Measurements from ENCODE around the gene PABPC1L. TPM values are rescaled to one million over a fixed set of nuclear protein-coding genes. Genes with fewer than 3 reads are reported as not detected.
A peak's percentile ranks its signal among the peaks of the same experiment; 100 is the strongest.
"Not testable (repeated sequence)": the region's sequence is repeated elsewhere in the genome, so short reads cannot be mapped to it uniquely, and the experiment has no call there.

The PABPC1L gene
- total RNA-seq = 10 to 100 TPM in 2 of 4 donors, 1 to 10 TPM in 2; 5.1 to 17.1 (median 10.3) TPM

DNA sequence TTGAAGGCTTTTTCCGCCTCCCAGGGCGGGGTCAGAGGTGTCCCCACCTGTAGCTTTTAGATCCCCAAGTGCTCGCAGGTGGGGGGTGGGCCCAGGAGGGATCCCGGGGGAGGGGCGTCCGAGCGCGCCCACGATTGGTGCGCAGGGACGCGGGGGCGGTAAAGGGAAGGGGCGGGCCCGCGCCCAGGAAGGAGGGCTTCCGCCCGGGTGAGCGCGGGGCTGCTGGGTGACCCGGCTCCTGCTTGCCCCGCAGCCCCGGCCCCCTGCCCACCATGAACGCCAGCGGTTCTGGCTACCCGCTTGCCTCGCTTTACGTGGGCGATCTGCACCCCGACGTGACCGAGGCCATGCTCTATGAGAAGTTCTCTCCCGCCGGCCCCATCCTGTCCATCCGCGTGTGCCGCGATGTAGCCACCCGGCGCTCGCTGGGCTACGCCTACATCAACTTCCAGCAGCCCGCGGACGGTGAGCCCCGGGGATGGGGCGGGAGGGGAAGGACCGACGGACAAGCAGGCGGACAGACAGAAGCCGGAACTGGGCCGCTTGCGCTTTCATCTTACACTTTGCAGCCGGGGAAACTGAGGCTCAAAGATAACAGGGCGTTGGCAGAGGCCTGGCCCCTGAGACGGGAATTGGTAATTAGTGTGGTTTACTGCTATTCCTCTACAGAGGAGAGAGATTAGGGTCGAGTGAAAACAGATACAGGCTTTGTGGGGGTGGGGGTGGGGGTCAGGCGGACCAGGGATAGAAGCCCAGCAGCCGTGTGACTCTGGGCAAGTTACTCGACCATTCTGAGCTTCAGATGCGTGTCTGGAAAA lies at the start of gene PABPC1L:
TSS of gene PABPC1L (plus strand) at position 189 of the 818 bp plus-strand sequence. CDS start at position 273, 84 bp downstream.
- peak; percentile 89 for ATAC-seq (ENCODE audit: low FRiP score)
- TF ChIP-seq, protein P1, sequence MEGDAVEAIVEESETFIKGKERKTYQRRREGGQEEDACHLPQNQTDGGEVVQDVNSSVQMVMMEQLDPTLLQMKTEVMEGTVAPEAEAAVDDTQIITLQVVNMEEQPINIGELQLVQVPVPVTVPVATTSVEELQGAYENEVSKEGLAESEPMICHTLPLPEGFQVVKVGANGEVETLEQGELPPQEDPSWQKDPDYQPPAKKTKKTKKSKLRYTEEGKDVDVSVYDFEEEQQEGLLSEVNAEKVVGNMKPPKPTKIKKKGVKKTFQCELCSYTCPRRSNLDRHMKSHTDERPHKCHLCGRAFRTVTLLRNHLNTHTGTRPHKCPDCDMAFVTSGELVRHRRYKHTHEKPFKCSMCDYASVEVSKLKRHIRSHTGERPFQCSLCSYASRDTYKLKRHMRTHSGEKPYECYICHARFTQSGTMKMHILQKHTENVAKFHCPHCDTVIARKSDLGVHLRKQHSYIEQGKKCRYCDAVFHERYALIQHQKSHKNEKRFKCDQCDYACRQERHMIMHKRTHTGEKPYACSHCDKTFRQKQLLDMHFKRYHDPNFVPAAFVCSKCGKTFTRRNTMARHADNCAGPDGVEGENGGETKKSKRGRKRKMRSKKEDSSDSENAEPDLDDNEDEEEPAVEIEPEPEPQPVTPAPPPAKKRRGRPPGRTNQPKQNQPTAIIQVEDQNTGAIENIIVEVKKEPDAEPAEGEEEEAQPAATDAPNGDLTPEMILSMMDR (IDR thresholded peaks at IDR 0.05) = no peak
- DNase-seq (ENCODE audit: low spot score) = peak; percentile 27

DNA sequence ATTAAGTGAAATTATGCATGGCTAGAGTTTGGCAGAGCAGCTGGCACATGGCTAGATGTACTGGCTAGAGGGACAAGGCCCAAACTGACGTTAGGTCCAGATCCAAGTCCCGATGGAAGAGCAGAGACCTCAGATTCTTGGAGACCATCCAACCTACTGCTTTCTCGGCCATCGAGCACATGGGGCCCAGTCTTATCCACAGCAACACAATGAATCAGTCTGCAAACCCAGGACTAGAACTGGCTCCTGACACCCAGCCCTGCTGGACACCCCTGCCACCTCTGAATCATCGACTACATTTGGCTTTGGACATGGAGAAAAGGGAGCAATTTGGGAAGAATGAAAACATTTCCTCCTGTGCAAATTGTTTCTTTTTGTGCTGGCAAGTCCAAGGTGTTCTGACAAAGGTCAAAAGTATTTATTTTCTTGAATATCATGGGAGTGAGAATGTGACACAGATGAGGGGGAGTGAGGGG lies 48.3 kb upstream of the PABPC1L start:
- no peak for DNase-seq (ENCODE audit: low spot score)
- peak; percentile 61 for ATAC-seq (ENCODE audit: low FRiP score)
- TF ChIP-seq, protein P1 (IDR thresholded peaks at IDR 0.05) = no peak

DNA sequence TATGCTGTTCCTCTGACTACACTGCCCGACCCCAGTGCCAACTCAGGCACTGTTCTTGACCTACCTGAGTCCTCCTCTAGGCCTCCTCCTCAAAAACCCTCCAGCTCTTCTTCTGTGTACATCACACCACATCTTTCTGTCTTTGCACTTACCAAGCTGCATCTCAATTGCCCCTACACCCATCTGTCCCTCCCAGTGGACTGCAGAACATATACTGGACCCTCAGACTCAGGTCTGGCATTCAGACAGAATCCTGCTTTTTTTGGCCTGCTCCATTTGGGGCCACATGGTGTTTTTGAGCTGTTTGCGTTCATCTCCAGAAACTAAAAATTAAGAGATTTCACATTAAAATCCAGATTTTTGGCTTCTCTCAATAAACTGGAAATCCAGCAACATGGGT lies 47.6 kb upstream of the PABPC1L start:
- TF ChIP-seq, protein P1 (IDR thresholded peaks at IDR 0.05) = no peak
- DNase-seq (ENCODE audit: low spot score) (no peak), ATAC-seq (ENCODE audit: low FRiP score) (no peak)

DNA sequence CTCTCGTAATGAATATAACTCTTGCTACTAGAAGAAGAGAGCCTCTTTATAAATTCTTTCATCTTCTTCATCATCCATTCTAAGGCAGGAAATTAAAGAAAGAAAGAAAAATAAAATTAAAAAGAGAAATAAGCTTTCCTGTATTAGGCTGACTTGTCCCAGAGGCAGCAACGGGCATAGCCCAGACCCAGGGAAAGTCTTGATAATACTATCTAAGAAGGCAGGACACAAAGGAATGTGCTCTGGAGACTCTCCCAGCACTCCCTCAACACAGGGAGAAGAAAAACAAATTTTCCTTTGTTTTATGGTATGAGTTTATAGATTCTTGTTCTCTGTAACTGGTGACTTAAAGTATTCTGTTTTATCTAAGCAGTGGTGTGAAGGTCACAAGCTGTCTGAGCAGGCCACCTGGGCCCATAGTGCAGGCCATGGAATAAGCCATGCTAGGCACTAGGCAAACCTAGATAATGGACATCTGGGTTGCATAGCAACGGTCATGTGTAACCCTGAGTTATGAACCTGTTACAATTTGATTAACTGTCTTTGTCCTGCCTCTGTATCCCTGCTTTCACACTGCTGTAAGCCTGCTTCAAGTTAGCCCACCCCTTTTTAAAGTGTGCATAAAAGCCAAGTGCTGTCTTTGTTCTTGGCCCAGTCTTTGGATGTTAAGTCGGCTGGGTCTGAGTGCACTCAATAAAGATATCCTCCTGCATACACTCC lies 46.3 kb upstream of the PABPC1L start:
- not testable (repeated sequence) for ATAC-seq (ENCODE audit: low FRiP score); DNase-seq (ENCODE audit: low spot score)

DNA sequence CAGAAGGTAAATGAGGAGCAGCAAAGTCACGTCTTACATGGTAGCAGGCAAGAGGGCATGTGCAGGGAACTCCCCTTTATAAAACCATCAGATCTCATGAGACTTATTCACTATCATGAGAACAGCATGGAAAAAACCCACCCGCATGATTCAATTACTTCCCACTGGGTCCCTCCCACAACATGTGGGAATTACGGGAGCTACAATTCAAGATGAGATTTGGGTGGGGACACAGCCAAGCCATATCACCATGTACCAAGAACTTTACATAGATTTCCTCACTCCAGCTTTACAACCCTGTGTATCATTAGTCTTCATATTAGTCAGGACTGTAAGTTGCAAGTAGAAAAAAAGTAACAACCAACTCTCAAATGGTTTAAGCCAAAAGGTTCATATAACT lies 45.4 kb upstream of the PABPC1L start:
- not testable (repeated sequence) for DNase-seq (ENCODE audit: low spot score); ATAC-seq (ENCODE audit: low FRiP score)

DNA sequence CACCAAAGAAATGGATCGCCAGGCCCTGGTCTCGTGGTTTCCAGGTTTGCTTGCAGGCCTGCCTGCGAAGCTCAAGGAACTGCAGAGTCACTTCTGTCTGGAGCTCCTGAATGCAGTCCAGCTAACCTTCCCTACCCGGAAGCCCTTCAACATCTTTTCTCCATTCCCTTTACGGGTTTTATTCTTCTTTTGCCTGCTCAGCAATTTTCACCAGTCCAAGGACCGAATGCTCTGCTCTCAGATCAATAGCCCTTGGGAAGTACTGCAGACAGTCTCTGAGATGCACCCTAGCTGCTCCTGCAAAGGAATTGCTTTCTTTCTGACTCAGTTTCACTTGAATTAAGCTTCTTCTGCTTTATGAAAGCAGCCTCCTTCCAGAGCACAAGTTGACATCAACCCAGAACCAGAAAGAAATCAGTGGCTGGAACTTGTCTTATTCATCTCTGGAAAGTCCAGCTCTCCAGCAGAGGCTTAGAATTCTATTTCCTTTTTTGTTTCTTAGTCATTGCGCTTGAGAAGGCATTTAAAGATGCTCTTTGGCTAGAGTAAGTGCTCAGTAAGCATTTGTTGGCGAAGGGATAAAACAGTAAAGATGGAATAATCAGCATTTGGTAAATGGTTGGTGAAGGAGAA lies 43.0 kb upstream of the PABPC1L start:
- TF ChIP-seq, protein P1 (IDR thresholded peaks at IDR 0.05) = no peak
- ATAC-seq (ENCODE audit: low FRiP score) = no peak
- DNase-seq (ENCODE audit: low spot score) = no peak

DNA sequence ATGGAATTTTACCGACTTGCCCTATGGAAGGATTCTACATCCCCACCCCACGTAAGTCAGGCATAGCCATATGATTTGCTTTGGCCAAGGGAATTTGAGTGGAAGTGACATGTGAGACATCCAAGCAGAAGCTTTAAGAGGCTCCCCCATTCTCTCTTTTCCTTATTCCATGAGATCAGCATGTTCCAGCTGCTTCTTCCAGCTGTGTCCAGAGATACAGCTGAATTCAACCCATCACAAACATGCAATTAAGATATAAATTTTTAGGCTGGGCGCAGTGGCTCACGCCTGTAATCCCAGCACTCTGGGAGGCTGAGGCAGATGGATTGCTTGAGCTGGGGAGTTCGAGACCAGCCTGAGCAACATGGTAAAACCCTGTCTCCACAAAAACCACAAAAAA lies 40.4 kb upstream of the PABPC1L start:
- ATAC-seq (ENCODE audit: low FRiP score) = no peak
- TF ChIP-seq, protein P1 (IDR thresholded peaks at IDR 0.05) = no peak
- no peak for DNase-seq (ENCODE audit: low spot score)

DNA sequence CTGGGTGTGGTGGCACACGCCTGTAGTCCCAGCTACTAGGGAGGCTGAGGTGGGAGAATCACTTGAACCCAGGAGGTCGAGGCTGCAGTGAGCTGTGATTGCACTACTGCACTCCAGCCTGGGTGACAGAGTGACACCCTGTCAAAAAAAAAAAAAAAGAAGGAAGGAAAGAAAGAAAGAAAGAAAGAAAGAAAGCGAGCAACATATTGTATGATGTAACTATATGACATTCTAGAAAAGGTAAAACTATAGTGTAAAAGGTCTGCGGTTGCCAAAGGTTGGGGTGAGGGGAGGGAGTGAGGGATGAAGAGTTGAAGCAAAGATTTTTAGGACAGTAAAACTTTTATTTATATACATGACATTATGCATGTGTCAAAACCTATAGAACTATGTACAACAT lies 27.5 kb upstream of the PABPC1L start:
- not testable (repeated sequence) for DNase-seq (ENCODE audit: low spot score); ATAC-seq (ENCODE audit: low FRiP score)
